Stimulated activated CD8-positive, alpha-beta memory T cell treated with anti-CD3 and anti-CD28 coated beads, Interleukin-4, amount 100 ng/mL, for 24 hours (primary cell): Measurements from ENCODE around the gene GPR4.

Experiments
- DNase-seq: peaks from one replicate; pipeline ENCODE4 v3.0.0-alpha.2; 2020; ENCODE audit warnings: low read depth

The GPR4 gene

DNA sequence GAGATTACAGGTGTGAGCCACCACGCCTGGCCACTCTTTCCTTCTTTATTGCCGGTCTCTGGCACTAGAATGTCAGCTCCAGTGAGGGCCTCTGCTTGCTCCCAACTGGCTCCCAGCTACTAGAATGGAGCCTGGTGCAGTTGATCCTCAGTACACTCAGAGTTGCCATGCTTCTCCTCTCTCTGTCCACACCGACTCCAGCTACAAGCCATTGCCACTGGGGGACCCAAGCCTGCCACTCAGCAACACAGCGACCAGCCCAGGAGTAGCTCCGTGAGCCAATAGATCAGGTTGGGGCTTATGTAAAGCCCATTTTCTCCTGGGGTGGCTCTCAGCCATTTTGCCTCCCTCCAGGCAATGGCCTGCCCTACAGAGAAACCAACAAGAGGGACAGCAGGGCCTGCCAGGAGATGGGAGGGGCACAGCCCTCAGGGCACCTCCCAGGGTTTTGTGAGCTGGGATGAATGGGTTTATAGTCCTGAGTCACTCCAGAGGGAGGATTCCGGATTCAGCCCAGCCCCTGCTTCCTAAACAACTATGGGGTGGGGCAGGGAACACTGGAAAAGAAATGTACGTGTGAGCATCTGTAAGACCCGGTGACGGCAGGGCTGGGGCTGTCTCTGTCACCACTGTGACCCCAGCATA, 53.9 kb downstream of the GPR4 start:
- no peak for DNase-seq

DNA sequence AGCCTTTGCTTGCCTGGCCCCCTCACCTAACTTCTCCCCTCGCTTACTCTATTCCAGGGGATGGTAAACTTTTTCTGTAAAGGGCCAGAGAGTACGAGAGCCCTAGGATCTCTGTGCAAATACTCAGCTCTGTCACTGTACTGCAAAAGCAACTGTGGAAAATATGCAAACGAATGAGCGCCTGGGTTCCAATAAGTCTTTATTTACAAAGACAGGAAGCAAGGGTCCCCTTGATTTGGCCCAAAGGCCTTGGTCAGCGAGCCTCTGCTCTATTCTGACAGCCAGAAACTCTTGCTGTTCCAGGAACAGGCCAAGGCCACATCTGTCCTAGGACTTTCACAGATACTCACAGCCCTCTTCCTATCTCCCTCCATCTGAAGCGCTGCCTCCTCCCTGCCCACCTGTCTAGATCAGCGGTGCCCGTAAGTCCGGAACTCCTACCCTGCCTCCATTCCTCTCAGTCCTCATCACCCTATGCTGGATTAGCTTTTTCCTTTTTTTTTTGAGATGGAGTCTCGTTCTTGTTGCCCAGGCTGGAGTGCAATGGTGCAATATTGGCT, 54.7 kb downstream of the GPR4 start:
- DNase-seq = no peak

GRCh38 chr19:45542234-45542668, 59.8 kb downstream of the GPR4 start:
- no peak for DNase-seq
